HL-60 (cell line): ENCODE results near the gene MYOM3.

Source experiments
- DNase-seq, 2 experiments: peaks; one replicate each; pipeline ENCODE4 v3.0.0-alpha.2; 2010 to 2020; ENCODE audit warnings: low read depth in 1 of 2, low spot score in 1 of 2
- H3K27ac ChIP-seq: fragments of 250-450 bp; sonication (Bioruptor Pico); replicated peaks from 2 replicates; pipeline ENCODE4 v1.5.1; 2020; ENCODE audit warnings: mild to moderate bottlenecking, moderate library complexity
- H3K27me3 ChIP-seq: fragments of 250-450 bp; sonication (Bioruptor Pico); 2 replicates; pipeline ENCODE4 v1.5.1; 2021; ENCODE audit warnings: mild to moderate bottlenecking, moderate library complexity; ENCODE audit not compliant: insufficient read depth, poor library complexity, severe bottlenecking
- H3K4me3 ChIP-seq: replicated peaks from 2 replicates; pipeline ENCODE4 v1.5.1; 2011; ENCODE audit warnings: mild to moderate bottlenecking, control low read depth, low read length; ENCODE audit not compliant: insufficient read depth
- GABPA ChIP-seq: IDR thresholded peaks from 2 replicates; pipeline ENCODE4 v1.6.1; 2012; ENCODE audit warnings: low read depth
- POLR2AphosphoS5 ChIP-seq: IDR thresholded peaks from 2 replicates; pipeline ENCODE4 v1.6.1; 2012; ENCODE audit warnings: low read depth
- SPI1 ChIP-seq: IDR thresholded peaks from 2 replicates; pipeline ENCODE4 v1.6.1; 2012; ENCODE audit warnings: low read depth, mild to moderate bottlenecking, borderline replicate concordance
- long read RNA-seq: library from polyadenylated mRNA; unstranded; transcript quantifications from one replicate; pipeline ENCODE4 v2.0.0, GENCODE V29; 2020
- TF ChIP-seq, protein P1 (sequence below): IDR thresholded peaks from 2 replicates; pipeline ENCODE4 v1.6.1; 2012; ENCODE audit warnings: low read depth; ENCODE audit not compliant: insufficient replicate concordance
- TF ChIP-seq, protein P2 (sequence below): IDR thresholded peaks from one replicate; pipeline ENCODE4 v1.5.1; 2011; ENCODE audit warnings: low read length, control low read depth, inconsistent platforms; ENCODE audit not compliant: insufficient read depth

Gene MYOM3
- long read RNA-seq, result 0 reads

DNA sequence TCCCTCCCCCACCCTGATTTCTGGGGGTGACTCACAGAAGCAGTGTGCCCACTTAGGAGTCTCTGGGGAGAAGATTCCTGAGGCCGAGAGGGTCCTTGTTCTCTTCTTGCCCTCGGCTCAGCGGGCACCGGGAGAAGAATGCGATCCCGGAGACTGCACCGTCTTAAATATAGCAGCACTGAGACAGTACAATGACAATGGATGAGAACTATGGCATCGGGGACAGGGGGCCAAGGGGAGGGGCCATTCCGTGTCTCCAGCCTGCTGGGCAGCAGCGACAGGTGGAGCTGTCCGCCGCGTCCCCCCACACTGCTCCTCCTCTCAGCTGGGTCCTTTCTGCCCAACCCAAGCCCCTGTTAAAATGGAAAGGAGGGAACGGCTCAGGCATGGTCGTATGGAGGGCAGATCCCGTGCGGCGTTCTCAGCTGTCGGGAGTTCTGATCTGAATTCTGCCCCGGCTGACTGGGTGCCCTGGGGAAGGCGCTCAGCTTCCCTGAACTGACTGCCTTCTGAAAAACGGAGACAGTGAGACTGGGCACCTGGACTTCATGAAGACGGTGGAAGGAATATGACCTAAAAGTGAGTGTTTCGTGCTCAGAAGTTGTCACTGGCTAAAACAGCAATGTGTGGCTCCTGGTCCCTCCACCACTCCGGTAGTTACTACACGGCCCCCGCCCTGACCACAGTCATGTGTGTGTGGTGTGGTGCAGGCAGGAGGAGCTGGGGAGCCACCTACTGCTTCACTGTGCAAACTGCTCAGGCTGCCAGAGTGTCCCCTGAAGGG is at the start of gene MYOM3:
TSS of gene MYOM3 (minus strand) at position 140 of the 784 bp plus-strand sequence. CDS start 3,499 bp downstream, outside the sequence.
- no peak within 1 kb of the TSS for H3K4me3 ChIP-seq
- DNase-seq, result peak; percentile 35 to 85
- H3K27me3 ChIP-seq, result no peaks in the 10 kb centered on the region
- H3K27ac ChIP-seq, result no peak within 1 kb of the TSS
- TF ChIP-seq, protein P1, sequence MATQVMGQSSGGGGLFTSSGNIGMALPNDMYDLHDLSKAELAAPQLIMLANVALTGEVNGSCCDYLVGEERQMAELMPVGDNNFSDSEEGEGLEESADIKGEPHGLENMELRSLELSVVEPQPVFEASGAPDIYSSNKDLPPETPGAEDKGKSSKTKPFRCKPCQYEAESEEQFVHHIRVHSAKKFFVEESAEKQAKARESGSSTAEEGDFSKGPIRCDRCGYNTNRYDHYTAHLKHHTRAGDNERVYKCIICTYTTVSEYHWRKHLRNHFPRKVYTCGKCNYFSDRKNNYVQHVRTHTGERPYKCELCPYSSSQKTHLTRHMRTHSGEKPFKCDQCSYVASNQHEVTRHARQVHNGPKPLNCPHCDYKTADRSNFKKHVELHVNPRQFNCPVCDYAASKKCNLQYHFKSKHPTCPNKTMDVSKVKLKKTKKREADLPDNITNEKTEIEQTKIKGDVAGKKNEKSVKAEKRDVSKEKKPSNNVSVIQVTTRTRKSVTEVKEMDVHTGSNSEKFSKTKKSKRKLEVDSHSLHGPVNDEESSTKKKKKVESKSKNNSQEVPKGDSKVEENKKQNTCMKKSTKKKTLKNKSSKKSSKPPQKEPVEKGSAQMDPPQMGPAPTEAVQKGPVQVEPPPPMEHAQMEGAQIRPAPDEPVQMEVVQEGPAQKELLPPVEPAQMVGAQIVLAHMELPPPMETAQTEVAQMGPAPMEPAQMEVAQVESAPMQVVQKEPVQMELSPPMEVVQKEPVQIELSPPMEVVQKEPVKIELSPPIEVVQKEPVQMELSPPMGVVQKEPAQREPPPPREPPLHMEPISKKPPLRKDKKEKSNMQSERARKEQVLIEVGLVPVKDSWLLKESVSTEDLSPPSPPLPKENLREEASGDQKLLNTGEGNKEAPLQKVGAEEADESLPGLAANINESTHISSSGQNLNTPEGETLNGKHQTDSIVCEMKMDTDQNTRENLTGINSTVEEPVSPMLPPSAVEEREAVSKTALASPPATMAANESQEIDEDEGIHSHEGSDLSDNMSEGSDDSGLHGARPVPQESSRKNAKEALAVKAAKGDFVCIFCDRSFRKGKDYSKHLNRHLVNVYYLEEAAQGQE, result no peak
- TF ChIP-seq, protein P2, sequence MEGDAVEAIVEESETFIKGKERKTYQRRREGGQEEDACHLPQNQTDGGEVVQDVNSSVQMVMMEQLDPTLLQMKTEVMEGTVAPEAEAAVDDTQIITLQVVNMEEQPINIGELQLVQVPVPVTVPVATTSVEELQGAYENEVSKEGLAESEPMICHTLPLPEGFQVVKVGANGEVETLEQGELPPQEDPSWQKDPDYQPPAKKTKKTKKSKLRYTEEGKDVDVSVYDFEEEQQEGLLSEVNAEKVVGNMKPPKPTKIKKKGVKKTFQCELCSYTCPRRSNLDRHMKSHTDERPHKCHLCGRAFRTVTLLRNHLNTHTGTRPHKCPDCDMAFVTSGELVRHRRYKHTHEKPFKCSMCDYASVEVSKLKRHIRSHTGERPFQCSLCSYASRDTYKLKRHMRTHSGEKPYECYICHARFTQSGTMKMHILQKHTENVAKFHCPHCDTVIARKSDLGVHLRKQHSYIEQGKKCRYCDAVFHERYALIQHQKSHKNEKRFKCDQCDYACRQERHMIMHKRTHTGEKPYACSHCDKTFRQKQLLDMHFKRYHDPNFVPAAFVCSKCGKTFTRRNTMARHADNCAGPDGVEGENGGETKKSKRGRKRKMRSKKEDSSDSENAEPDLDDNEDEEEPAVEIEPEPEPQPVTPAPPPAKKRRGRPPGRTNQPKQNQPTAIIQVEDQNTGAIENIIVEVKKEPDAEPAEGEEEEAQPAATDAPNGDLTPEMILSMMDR, result peak; percentile 75

- Histone ChIP-seq H3K27ac (no peak overlapping the region), H3K4me3 (no peak overlapping the region), H3K27me3 (no peaks in the 10 kb centered on the region)
- no peak for DNase-seq
- TF ChIP-seq POLR2AphosphoS5, result no peak
Observed at GRCh38 chr1:24161270-24161669, 49.3 kb upstream of the MYOM3 start.

DNA sequence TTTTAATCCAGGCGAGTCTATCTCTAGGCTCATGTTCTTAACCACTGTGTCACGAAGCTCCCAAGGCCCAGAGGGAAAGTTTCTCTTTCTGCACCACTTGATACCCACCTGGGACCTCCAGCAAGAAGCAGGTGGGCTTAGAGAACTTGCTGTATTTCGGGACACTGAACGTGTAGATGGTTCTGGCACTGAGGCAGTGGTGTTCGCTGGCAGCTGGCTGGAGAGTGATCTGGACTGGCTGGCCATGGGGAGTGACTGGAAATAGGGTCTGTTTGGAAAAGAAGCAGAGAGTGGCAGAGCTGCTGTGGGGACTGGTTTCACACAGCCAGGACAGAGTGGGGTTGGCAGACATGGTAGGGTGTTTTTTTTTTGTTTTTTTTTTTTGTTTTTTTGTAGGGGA is 47.4 kb upstream of the MYOM3 start:
- DNase-seq, result no peak
- Histone ChIP-seq H3K4me3 (no peak overlapping the region), H3K27ac (no peak overlapping the region), H3K27me3 (no peaks in the 10 kb centered on the region)
- TF ChIP-seq GABPA (no peak), SPI1 (no peak)

DNA sequence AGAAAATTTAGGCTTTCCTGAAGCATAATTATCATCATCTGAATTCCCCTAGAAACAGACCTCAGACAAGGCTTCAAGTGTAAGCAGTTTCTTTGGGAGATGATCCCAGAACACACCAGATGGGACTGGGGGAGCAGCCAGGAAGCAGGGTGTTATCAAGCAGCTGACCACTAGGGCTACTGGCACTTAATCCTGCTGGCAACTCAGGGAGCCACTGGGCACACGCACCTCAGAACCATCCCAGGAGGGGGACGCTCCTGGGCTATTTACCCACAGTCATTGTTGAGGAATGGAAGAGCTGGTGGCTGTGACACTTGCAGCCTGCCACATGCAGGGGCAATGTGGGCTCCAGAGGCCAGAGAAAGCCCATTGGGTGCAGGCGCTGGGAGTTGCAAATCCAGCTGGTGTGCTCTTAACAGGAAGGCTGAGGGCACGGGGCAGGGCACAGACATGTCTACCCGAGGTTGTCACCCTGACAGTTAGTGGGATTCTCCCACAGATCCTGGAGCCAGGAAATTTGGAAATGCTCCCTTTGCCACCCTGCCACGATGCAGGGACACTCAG is 46.1 kb upstream of the MYOM3 start:
- DNase-seq, result no peak
- TF ChIP-seq, protein P1, result no peak
- Histone ChIP-seq H3K27me3 (no peaks in the 10 kb centered on the region), H3K4me3 (no peak overlapping the region), H3K27ac (no peak overlapping the region)

DNA sequence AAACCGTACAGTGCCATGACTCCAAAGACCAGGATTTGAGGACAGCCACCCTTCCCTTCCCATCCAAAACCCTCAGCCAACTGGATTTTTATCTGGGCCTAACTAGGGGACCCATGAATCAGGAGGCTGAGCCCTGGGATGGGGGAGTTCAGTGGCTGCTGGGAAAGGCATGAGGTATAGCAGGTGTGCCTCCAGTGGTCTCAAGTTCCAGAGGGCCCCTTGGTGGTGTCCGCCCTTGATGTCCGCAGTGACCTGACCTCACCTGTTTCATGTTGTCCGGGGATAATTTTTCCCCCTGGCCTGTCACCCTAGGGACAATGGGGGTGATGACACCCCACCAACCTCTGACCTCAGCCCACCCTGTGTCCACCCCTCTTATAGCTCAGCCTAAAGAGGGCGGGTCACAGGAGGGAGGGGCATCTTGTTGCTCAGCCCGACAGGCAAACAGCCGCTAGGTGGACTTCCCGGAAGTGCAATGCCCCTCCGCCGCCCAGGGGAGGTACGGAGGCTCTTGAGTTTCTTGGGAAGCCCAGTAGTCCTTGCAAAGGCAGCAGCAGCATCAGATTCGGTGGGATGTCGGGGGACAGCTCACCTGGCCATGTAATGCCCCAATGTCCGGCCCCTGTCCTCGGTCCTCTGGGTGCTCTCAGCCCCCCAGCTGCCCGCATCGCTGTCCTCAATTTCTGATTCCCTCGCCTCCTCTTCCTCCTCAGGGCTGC is 44.8 kb upstream of the MYOM3 start:
- TF ChIP-seq POLR2AphosphoS5 (no peak), SPI1 (no peak), GABPA (no peak)
- TF ChIP-seq, protein P2, result no peak
- TF ChIP-seq, protein P1, result no peak
- no peak overlapping the region for H3K4me3 ChIP-seq
- H3K27ac ChIP-seq, result no peak overlapping the region
- peaks cover 8% of the 10 kb centered on the region for H3K27me3 ChIP-seq
- no peak for DNase-seq
